Measurements from ENCODE around the gene PITPNM1. TPM values are rescaled to one million over a fixed set of nuclear protein-coding genes. Genes with fewer than 3 reads are reported as not detected.

Gene PITPNM1
- total and polyA plus RNA-seq, 2 experiments from 2014 or later: 10.8 to 30.7 TPM

DNA sequence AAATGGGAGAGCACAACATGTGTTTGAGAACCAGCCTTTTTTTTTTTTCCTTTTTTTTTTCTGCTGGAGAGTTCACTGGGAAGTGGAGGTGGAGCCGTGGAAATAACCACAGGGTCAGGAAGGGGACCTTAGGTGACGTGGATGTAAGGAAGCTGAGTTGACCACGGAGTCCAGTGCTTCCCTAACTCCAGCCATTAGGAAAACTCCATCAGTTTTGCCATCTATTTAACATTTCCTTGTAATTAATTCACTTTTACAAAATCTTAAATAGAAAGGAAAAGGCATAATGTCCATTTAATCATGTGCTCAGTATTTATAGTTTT is 4.8 kb upstream of the PITPNM1 start:
- H3K4me1 ChIP-seq (ENCODE audit: insufficient read depth): peaks cover 13% of the 10 kb centered on the region
- H3K9me2 ChIP-seq (ENCODE audit: insufficient read depth): no peaks in the 10 kb centered on the region
- in situ Hi-C loops (cut with MboI): no loop called here
- no peaks in the 10 kb centered on the region for H3K36me3 ChIP-seq (ENCODE audit: low read depth)
- no peak overlapping the region for H3K4me2 ChIP-seq (ENCODE audit: unreplicated experiment)
- H3K79me2 ChIP-seq (ENCODE audit: insufficient read depth): peaks cover 12% of the 10 kb centered on the region; the same call in 1 of the 2 replicates
- no peak overlapping the region for H2AFZ ChIP-seq
- no peaks in the 10 kb centered on the region for H3K9me3 ChIP-seq (ENCODE audit: low read depth)
- no peak overlapping the region for H3K27ac ChIP-seq
- H3F3A ChIP-seq (ENCODE audit: insufficient read depth): peaks cover 14% of the 10 kb centered on the region; the same call in 1 of the 2 replicates
- H3K27me3 ChIP-seq (replicated peaks; ENCODE audit: insufficient read depth): peaks cover 23% of the 10 kb centered on the region; the same call in 1 of the 2 replicates
- H3K4me3 ChIP-seq: no peak overlapping the region
- no peak for TF ChIP-seq EZH2 (IDR thresholded peaks at IDR 0.05; ENCODE audit: insufficient read depth, poor library complexity, severe bottlenecking)
- TF ChIP-seq EZH2phosphoT487 (IDR thresholded peaks at IDR 0.05; ENCODE audit: insufficient read depth, low read depth): no peak
- WGBS, 2 experiments (ENCODE audit: low coverage in 1 of 2, low lambda C conversion rate in 2 of 2, missing lambda C conversion rate in 2 of 2): 52 to 56% methylated on average over 3 of the region's 3 CpGs
- no peak for DNase-seq
- no peak overlapping the region for H3K9ac ChIP-seq
- H4K20me1 ChIP-seq (ENCODE audit: insufficient read depth): no peaks in the 10 kb centered on the region

DNA sequence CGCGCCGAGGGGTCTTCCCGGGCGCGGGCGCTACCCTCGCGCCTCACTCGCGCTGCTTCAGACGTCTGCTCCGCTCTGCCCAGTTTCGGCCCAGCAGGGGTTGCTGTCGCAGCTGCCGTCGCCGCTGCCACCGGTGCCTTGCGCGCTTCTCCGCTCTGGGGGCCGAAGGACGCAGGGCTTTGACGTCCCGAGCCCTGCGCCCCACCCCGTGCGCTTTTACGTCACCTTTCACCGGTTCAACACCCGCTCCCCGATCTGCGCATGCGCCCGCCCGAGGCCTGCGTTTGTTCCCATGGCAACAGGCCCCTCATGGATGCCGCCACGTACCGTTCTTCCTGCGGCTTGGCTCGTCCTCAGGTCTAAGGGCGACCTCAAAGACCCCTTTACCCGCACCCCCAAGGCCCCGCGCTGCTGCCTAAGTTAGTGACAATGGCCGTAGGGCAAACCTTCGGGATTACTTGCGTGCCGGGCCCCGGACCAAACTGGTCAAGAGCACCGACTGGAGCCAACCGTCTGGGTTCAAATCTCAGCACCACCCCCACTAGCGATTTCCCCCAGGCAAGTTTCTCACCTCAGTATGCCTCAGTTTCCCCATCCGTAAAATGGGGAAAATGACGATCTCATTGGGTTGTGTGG is 3.4 kb upstream of the PITPNM1 start:
- H3K9ac ChIP-seq: peak overlapping the region; percentile 90
- H3K79me2 ChIP-seq (ENCODE audit: insufficient read depth): peaks cover 12% of the 10 kb centered on the region; the same call in 1 of the 2 replicates
- H3K4me3 ChIP-seq: peak overlapping the region; percentile 79
- H3K4me1 ChIP-seq (ENCODE audit: insufficient read depth): peaks cover 13% of the 10 kb centered on the region
- peak; percentile 100 for DNase-seq
- 0 to 3% methylated on average over 47 to 57 of the region's 57 CpGs for WGBS, 2 experiments (ENCODE audit: low coverage in 1 of 2, low lambda C conversion rate in 2 of 2, missing lambda C conversion rate in 2 of 2)
- no peaks in the 10 kb centered on the region for H4K20me1 ChIP-seq (ENCODE audit: insufficient read depth)
- in situ Hi-C loops (cut with MboI): no loop called here
- H3K9me3 ChIP-seq (ENCODE audit: low read depth): no peaks in the 10 kb centered on the region
- H3F3A ChIP-seq (ENCODE audit: insufficient read depth): peaks cover 14% of the 10 kb centered on the region; the same call in 1 of the 2 replicates
- peak overlapping the region; percentile 97 for H3K4me2 ChIP-seq (ENCODE audit: unreplicated experiment)
- H3K9me2 ChIP-seq (ENCODE audit: insufficient read depth): no peaks in the 10 kb centered on the region
- TF ChIP-seq EZH2phosphoT487 (IDR thresholded peaks at IDR 0.05; ENCODE audit: insufficient read depth, low read depth) (no peak), EZH2 (IDR thresholded peaks at IDR 0.05; ENCODE audit: insufficient read depth, poor library complexity, severe bottlenecking) (no peak)
- peaks cover 10% of the 10 kb centered on the region; the same call in 1 of the 2 replicates for H3K27me3 ChIP-seq (replicated peaks; ENCODE audit: insufficient read depth)
- peak overlapping the region; percentile 92 for H3K27ac ChIP-seq
- H3K36me3 ChIP-seq (ENCODE audit: low read depth): no peaks in the 10 kb centered on the region
- H2AFZ ChIP-seq: peak overlapping the region; percentile 93

DNA sequence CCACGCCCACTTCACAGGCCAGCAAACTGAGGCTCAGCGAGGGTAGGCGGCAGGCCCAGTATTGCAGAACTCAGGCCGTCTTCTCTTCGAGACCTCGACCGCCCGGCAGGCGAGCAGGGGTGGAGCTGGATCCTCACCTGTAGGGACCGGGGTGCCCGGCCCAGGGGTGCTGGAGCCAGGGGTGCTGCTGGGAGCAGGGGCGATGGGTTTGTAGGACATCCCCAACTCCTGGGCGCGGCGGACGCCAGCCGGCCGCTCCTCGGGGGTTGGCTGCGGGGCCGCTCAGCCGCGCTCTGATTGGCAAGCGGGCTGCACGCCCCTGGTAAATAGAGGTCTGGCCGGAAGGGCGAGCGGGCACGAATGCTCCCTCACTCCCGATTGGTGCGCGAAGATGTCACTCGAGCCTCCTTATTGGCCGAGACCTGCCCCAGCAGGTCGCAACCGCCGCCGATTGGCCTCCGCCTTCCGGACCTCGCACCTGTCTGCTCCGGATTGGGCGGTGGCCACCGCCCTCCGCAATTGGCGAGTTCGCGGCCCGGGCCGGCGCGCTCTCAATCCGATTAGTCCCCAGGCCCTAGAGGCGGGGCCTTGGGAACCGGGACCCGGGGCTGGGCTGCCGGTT is 2.8 kb upstream of the PITPNM1 start, which contains the start of gene CDK2AP2:
CDK2AP2 (minus strand) TSS at position 299 of the 622 bp plus-strand sequence; CDS start at position 219, 80 bp downstream.
- Histone ChIP-seq H3K9me2 (ENCODE audit: insufficient read depth) (no peaks in the 10 kb centered on the region), H3F3A (ENCODE audit: insufficient read depth) (peaks cover 14% of the 10 kb centered on the region; the same call in 1 of the 2 replicates), H3K36me3 (ENCODE audit: low read depth) (no peaks in the 10 kb centered on the region), H3K4me1 (ENCODE audit: insufficient read depth) (peaks cover 13% of the 10 kb centered on the region), H3K9me3 (ENCODE audit: low read depth) (no peaks in the 10 kb centered on the region), H4K20me1 (ENCODE audit: insufficient read depth) (no peaks in the 10 kb centered on the region), H3K4me3 (peak within 1 kb of the TSS; percentile 79), H3K79me2 (ENCODE audit: insufficient read depth) (peaks cover 12% of the 10 kb centered on the region; the same call in 1 of the 2 replicates), H2AFZ (peak within 1 kb of the TSS; percentile 93), H3K4me2 (ENCODE audit: unreplicated experiment) (peak within 1 kb of the TSS; percentile 97), H3K27me3 (replicated peaks; ENCODE audit: insufficient read depth) (peaks cover 10% of the 10 kb centered on the region; the same call in 1 of the 2 replicates), H3K27ac (peak within 1 kb of the TSS; percentile 92), H3K9ac (peak within 1 kb of the TSS; percentile 90)
- in situ Hi-C loops (cut with MboI): no loop called here
- TF ChIP-seq EZH2phosphoT487 (IDR thresholded peaks at IDR 0.05; ENCODE audit: insufficient read depth, low read depth) (no peak), EZH2 (IDR thresholded peaks at IDR 0.05; ENCODE audit: insufficient read depth, poor library complexity, severe bottlenecking) (no peak)
- 1 to 3% methylated on average over 27 to 57 of the region's 57 CpGs for WGBS, 2 experiments (ENCODE audit: low coverage in 1 of 2, low lambda C conversion rate in 2 of 2, missing lambda C conversion rate in 2 of 2)
- DNase-seq: peak; percentile 99

DNA sequence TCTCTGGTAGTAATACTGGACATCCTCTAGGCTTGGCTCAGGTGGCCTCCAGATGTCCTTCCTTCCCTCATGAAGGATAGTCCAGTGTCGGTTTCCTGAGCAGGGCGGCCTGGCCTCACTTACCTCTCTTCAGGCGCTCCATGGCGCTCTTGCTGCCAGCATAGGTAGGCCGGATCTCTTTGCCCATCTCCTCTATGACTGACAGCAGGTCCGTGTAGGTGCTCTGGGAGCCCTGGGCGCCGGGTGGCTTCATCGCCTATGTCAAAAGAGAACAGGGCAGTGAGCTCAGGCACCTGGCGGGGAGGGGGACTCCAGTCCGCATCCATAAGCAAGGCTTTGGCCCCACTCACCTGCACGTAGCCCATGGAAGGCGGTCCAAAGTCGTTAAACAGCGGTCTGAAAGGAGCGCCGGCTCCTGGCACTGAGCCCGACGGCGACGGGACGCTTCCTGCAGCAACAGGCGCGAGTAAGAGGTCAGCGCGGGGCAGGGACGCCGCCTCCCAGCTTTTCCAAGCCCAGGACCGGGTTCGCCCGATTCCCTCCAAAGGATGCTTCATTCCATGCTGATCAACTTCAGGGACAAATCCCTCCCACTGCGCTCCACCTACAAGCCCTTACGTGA is 2.2 kb upstream of the PITPNM1 start:
- in situ Hi-C loops (cut with MboI): no loop called here
- H4K20me1 ChIP-seq (ENCODE audit: insufficient read depth): no peaks in the 10 kb centered on the region
- peaks cover 13% of the 10 kb centered on the region for H3K4me1 ChIP-seq (ENCODE audit: insufficient read depth)
- H3K36me3 ChIP-seq (ENCODE audit: low read depth): no peaks in the 10 kb centered on the region
- peak overlapping the region; percentile 79 for H3K4me3 ChIP-seq
- H3K9ac ChIP-seq: peak overlapping the region; percentile 90
- peaks cover 14% of the 10 kb centered on the region; the same call in 1 of the 2 replicates for H3F3A ChIP-seq (ENCODE audit: insufficient read depth)
- TF ChIP-seq EZH2phosphoT487 (IDR thresholded peaks at IDR 0.05; ENCODE audit: insufficient read depth, low read depth): no peak
- peak overlapping the region; percentile 66 for H3K4me2 ChIP-seq (ENCODE audit: unreplicated experiment)
- H2AFZ ChIP-seq: peak overlapping the region; percentile 71
- H3K9me2 ChIP-seq (ENCODE audit: insufficient read depth): no peaks in the 10 kb centered on the region
- peak overlapping the region; percentile 92 for H3K27ac ChIP-seq
- no peaks in the 10 kb centered on the region for H3K9me3 ChIP-seq (ENCODE audit: low read depth)
- DNase-seq: peak; percentile 81
- 45 to 49% methylated on average over 28 to 33 of the region's 33 CpGs for WGBS, 2 experiments (ENCODE audit: low coverage in 1 of 2, low lambda C conversion rate in 2 of 2, missing lambda C conversion rate in 2 of 2)
- peaks cover 10% of the 10 kb centered on the region; the same call in 1 of the 2 replicates for H3K27me3 ChIP-seq (replicated peaks; ENCODE audit: insufficient read depth)
- peaks cover 12% of the 10 kb centered on the region; the same call in 1 of the 2 replicates for H3K79me2 ChIP-seq (ENCODE audit: insufficient read depth)
